GM21737 (cell line): ENCODE data around the gene LHB.
"Not testable (repeated sequence)": the region's sequence is repeated elsewhere in the genome, so short reads cannot be mapped to it uniquely, and the experiment has no call there.

Experiments used
- ATAC-seq: cut with Tn5 transposase; IDR thresholded peaks from one replicate; pipeline ENCODE4 v1.9.1; 2021; ENCODE audit warnings: mild to moderate bottlenecking, moderate library complexity; ENCODE audit not compliant: unreplicated experiment

LHB gene

DNA sequence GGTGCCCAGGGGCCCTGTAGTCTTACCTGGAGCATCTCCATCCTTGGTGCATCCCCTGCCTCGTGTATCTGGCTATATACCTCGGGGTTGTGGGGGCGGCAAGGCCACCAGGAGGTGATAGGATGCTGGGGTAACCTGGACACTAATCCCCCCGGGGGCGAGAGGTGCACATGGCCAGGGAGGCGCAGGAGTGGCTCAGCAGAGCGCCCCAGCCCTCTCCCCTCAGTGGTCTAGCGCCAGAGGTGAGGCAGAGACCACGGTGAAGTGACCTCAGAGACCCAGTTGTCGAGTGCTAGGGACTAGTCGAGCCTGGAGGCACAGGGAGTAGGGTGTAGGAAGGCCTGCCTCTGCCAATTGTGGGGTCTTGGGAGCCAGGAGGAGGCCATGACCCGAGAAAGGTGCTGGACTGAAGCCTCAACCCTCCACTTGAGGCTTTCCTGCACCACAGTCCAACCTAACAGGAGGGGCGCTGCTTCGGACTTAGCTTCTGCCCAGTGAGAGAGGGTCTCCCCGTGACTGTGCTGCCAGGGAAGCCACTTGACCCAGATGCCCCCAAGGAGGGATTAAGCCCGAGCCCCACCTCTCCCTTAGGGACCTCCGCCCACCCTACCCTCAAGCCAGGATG, at the start of gene LHB:
Gene LHB (minus strand): TSS at position 51 of the 625 bp plus-strand sequence. CDS start 10 bp downstream, at position 41.
- no peak for ATAC-seq

DNA sequence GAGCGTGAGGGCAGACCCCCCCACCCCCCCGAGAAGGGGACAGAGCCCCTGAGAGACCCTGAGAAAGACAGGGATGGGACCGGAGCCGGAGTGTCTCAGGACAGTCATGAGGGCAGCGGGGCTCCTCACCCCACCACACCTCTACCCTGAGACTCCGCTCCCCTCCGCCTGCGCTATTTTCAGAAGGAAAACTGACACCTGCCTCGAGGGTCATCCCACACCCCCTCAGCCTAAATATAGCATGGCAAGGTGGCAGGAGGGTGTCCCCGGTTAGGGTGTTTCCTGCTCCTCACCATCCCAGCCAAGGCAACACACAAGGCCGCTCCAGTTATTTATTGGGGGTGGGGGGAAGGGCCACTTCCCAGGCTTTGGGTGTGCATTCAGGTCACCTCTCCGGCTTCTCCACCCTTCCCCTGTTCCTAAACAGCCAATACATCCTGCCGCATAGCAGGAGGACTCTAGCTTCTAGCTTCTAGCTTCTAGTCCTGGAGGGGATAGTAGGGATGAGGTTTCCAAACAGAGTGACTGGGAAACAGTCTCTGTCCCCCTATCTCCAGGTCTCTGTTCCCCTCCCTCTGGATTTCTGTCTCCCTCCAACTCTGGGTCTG, 49.1 kb upstream of the LHB start:
- no peak for ATAC-seq

DNA sequence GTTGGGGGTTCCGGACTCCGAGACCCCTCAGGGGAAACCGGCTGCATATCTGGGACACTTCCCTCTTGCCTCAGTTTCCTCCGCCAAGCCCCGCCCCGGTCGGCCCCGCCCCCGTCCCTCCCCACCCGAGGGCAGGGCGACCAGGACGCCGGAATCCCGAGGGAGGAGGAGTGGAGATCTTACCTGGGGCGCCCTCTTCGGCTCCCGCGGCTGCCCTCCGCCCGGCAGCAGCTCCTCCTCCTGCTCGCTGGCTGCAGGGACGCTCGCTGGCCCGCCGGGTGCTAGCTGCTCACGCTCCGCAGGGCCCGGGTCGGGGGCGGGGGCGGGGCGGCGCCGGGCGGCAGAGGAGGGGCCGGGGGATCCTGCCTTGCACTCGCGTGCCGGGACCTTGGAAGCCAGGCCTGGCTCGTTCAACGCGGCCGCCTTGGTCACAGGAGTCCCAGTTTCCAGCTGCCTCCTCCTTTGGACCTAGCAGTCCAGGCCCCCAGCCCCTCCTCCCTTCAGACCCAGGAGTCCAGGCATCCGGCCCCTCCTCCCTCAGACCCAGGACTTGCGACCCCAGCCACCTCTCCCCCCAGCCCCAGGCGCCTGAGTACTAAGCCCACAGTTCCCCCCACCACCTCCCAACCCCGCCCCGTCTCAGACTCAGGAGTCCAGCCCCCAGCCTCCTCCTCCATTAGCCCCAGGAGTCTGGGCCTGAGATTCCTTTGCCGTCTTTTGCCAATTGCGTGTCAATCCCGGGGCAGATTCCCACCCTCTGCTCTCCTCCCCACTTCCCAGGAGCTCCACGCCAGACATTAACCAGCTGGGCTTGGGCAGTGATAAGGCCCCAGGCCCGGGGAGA, 48.1 kb upstream of the LHB start, which contains the start of gene NTF4:
Gene NTF4 (minus strand): TSS at position 51 of the 844 bp plus-strand sequence. CDS start 2,821 bp downstream, outside the sequence.
- no peak for ATAC-seq

DNA sequence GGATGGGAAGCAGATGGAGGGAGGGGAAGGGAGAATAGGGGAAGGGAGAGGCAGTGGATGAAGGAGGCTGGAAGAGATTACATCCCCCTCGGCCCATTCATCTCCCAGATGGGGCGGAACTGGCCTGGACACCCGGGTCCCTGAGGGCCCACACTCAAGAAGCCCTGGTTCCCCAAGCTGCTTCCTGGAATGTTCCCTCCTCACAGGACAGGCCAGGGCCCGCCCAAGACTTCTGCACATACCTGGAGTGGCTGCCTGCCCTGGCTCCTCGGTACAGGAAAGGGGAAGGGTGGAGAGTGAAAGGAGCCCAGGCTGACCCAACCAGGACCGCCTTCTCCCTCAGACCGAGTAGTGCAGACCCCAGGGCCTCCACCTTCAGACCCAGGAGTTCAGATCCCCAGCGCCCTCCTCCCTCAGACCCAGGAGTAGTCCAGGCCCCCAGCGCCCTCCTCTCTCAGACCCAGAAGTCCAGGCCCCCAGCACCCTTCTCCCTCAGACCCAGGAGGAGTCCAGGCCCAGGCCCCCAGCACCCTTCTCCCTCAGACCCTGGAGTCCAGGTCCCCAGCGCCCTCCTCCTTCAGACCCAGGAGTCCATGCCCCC, 47.2 kb upstream of the LHB start:
- no peak for ATAC-seq

DNA sequence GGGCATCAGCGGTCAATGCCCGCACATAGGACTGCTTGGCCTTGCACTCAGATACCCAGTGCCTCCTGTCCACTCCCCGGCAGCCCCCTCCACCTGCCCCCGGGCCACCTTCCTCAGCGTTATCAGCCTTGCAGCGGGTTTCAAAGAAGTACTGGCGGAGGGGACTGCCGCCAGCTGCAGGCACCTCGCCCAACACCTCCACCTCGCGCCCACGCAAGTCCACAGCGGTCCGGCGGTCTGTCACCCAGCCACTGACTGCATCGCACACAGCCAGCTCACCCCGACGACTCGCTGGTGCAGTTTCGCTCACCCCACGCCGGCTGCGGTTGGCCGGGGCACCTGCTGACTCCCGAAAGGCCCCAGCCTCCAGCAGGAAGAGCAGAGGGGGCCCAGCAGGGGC, 44.6 kb upstream of the LHB start:
- ATAC-seq = no peak

DNA sequence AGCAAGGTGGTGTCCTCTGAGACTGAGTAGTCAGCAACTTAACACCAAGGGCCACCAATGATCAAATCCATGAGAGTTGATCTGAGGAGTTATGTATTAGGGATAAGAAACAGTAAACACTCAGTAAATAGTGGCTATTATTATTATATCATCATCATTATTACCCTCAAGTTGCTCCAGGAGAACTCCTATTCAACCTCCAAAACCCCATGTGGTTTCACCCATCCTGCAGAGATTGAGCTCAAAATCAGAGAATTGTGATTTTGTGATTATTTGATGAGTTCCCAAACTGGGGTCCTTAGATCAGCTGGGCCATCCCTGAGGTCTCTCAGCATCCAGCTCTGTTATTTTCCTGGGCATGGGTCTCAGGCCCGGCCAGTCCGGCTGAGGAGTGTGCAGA, 44.1 kb upstream of the LHB start:
- no peak for ATAC-seq

DNA sequence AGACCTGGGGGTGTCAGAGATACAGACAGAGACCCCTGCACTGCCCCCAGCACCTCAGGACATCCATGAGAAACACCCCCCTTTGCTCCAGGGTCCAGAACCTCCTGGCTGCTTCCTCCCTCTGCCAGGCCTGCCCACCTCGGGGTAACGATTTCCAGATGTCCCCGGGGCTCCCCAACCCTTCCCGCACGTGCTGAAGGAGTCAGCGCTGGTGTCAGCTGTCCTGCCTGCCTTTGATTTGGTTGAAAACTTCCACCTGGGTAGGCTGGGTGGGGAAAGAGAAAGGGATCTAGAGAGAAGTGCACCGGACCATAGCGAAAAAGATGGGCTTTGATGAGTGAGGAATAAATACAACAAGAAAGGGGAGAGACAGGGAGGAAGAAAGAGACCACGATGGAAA, 42.2 kb upstream of the LHB start:
- no peak for ATAC-seq

DNA sequence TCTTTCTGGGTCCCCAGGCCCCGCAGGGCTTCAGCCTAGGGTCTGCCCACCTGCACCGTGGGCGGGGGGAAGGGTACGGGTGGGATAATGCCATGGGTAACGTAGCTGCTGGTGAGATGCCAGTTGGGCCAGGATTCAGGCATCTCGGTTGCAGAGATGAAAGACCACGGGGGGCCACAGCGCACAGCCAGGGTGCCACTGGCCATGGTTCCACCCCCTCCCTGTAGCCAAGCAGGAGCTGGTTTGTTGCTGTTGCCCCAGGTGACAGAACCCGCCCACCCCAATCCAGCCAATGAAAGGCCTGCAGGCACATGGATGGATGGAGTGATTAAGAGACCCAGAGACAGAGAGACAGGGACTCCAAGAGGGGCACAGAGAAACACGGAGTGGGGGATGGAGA, 41.7 kb upstream of the LHB start:
- no peak for ATAC-seq

DNA sequence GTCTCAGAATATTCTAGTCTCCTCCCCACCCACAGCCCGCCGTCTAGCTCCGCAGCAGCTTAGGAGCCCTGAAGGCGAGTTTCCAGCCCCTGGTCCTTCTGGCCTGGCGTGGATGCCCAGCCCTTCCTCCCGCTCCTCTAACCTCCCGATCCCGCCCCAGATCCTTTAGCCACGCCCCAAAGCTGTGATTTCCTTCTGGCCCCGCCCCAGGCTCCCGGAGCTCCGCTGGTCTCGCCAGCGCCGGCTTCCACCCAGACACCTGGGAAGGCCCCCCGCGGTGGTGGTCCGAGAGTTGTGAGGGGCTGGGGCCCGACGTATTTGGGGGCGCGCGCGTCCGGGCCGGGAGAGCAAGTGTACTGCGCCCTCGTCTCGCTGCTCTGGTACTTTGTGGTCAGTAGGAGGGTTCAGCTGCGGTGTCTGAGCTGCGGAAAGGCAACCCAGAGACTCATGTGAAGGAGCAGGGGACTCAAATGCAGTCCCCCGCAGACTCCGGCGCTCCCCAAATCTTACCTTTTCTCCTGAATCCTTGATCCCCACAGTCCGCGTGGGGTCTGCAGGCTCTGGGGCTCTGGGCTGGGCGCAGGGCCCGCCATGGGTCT, 40.8 kb upstream of the LHB start, which contains the start of gene CGB7:
Gene CGB7 (minus strand): TSS at position 114 of the 599 bp plus-strand sequence. CDS start 2,374 bp downstream, outside the sequence.
- ATAC-seq = no peak

DNA sequence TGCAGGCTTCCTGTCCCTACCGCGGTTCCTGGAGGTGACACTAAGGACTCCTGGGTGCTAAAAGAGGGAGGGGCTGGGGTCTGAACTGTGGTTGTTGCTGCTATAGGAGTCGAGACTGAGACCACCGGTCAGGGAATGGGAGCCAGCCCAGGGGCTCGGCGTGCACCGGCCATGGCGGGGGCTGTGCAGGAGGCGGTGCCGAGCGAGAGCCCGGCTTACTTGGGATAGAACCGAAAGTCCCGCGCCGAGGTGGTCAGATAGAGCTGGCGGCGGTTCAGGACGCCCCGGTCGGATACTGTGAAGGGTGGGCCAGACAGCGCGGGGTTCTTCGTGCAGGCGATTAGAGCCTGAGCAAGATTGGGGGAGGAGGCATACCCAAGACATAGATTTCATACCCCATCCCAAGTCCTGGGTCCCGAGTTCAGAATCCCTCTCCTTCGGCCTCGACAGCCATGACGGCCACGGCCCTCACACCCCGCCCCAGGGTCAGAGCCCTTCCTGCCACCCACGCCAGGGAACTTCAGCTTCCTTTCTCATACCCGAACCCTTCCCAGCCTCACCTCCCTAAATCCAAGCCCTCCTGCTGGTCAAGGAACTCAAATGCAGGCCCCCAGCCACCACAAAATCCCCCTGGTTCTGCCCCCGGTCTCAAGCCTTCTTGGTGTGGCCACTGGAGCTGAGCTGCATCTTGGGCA, 40.2 kb upstream of the LHB start:
- not testable (repeated sequence) for ATAC-seq

DNA sequence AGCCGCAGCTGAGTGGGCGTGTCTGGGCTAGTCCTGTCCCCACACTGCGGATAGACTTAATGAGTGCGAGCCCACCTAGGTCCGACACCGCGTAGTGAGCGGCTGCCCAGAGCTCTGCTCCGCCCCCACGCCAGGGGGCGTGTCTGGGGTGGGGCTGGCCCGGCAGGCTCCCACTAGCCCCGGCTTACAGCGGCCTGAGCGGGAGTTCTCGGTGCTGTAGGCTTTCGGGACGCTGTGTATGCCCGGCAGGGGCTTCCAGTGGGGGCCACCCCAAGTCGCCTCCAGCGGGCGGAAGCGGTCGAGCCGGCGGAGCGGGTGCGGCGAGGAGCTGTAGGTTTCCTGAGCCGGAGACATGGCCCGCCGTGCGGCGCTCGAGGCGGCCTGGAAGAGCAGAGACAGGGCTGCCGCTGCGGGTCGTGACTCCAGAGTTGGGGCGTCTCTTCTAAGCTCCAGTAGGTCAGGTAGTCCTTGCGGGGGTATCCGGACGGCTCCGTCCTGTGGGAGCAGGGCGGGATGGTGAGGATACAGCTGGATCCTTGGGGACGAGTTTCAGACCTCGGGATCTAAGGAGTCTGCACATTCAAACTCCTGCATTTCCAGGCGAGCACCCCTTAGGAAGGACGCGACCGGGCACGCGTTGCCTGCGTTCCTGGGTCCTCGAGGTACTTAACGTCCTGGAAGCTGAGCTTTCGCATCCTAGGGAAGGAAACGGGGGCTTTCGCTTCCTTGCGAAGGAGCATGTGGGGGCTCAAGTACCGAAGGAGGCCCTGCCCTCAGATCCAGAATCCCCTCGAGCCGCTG, 39.4 kb upstream of the LHB start:
- ATAC-seq = no peak

DNA sequence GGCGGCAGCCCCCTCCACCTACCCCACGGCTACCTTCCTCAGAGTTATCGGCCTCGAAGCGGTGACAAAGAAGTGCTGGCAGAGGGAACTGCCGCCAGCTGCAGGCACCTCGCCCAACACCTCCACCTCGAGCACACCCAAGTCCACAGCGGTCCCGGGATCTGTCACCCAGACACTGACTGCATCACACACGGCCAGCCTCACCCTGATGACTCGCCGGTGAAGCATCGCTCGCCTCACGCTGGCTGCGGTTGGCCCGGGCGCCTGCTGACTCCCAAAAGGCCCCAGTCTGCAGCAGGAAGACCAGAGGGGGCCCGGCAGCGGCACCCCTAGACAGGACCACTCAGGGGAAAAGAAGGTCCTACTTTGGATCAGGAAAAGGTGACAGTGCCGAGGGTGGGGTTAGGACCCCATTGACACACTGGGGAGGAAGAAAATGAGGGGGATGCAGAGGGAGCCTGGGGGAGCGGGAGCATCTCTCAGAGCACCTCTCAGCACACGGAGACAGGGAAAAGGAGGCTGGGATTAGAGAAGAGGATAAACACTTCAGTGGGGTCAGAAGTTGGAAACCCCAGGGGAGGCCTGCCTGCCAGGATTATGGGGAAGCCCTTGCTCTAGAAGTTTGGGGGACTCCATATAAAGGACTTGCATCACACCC, 33.6 kb upstream of the LHB start:
- ATAC-seq = not testable (repeated sequence)

DNA sequence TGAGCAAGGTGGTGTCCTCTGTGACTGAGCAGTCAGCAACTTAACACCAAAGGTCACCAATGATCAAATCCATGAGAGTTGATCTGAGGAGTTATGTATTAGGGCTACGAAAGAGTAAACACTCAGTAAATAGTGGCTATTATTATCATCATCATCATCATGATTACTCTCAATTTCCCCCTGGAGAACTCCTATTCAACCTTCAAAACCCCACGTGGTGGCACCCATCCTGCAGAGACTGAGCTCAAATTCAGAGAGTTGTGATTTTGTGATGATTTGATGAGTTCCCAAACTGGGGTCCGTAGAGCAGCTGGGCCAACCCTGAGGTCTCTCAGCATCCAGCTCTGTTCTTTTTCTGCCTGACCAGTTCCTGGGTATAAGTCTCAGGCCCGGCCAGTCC, 32.9 kb upstream of the LHB start:
- ATAC-seq = not testable (repeated sequence)

DNA sequence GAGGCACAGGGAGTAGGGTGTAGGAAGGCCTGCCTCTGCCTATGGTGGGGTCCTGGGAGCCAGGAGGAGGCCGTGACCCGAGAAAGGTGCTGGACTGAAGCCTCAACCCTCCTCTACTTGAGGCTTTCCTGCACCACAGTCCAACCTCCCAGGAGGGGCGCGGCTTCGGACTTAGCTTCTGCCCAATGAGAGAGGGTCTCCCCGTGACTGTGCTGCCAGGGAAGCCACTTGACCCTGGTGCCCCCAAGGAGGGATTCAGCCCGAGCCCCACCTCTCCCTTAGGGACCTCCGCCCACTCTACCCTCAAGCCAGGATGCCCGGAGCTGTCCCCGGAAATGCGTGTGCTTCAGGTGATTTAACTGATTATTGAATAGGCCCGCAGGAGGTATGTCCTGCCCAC, 32.1 kb upstream of the LHB start, which contains the start of gene CGB8:
Gene CGB8 (minus strand): TSS at position 101 of the 400 bp plus-strand sequence. CDS start 372 bp downstream, outside the sequence.
- not testable (repeated sequence) for ATAC-seq

DNA sequence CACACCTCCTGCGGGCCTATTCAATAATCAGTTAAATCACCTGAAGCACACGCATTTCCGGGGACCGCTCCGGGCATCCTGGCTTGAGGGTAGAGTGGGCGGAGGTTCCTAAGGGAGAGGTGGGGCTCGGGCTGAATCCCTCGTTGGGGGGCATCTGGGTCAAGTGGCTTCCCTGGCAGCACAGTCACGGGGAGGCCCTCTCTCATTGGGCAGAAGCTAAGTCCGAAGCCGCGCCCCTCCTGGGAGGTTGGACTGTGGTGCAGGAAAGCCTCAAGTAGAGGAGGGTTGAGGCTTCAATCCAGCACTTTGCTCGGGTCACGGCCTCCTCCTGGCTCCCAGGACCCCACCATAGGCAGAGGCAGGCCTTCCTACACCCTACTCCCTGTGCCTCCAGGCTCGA, 26.7 kb upstream of the LHB start, which contains the start of gene CGB5:
Gene CGB5 (plus strand): TSS at position 301 of the 400 bp plus-strand sequence. CDS start 362 bp downstream, outside the sequence.
- not testable (repeated sequence) for ATAC-seq

DNA sequence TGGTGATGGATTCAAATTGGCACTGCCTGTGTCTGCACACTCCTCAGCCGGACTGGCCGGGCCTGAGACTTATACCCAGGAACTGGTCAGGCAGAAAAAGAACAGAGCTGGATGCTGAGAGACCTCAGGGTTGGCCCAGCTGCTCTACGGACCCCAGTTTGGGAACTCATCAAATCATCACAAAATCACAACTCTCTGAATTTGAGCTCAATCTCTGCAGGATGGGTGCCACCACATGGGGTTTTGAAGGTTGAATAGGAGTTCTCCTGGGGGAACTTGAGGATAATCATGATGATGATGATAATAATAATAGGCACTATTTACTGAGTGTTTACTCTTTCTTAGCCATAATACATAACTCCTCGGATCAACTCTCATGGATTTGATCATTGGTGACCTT, 25.8 kb upstream of the LHB start:
- ATAC-seq = not testable (repeated sequence)

DNA sequence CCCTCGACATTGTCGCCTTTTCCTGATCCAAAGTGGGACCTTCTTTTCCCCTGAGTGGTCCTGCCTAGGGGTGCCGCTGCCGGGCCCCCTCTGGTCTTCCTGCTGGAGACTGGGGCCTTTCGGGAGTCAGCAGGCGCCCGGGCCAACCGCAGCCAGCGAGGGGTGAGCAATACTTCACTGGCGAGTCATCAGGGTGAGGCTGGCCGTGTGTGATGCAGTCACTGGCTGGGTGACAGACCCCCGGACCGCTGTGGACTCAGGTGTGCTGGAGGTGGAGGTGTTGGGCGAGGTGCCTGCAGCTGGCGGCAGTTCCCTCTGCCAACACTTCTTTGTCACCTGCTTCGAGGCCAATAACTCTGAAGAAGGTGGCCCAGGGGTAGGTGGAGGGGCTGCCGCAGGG, 25.3 kb upstream of the LHB start:
- no peak for ATAC-seq

DNA sequence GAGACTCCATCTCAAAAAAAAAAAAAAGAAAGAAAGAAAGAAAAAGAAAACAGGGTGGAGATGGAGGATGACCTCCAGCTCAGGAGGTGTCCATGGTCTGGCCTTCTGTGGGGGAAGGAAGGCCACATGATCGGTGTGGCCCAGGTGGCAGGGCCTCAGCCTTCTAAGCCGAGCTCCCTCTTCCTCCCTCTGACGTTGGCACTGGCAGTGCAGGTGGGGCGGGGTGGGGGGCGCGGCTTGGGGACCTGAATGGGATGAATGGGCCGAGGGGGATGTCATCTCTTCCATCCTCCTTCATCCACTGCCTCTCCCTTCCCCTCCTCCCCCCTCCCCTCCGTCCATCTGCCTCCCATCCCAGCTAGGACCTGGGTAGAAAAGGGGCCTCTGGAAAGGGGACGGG, 22.8 kb upstream of the LHB start:
- ATAC-seq = not testable (repeated sequence)
